Measurements from ENCODE around the gene SPATC1L. TPM values are rescaled to one million over a fixed set of nuclear protein-coding genes. Genes with fewer than 3 reads are reported as not detected.

The SPATC1L gene
- polyA plus RNA-seq, 1 donor from 2014 or later, result 20.6 TPM

GRCh38 chr21:46206163-46207005, 22.1 kb upstream of the SPATC1L start:
- Histone ChIP-seq H3F3A (ENCODE audit: insufficient read depth, low read length, poor library complexity, severe bottlenecking) (no peaks in the 10 kb centered on the region), H3K9me2 (ENCODE audit: insufficient read depth, low read length) (no peaks in the 10 kb centered on the region), H3K4me2 (ENCODE audit: low read length) (no peak overlapping the region), H3K9ac (ENCODE audit: low read length) (no peak overlapping the region), H3K9me3 (ENCODE audit: low read length) (no peaks in the 10 kb centered on the region), H3K36me3 (ENCODE audit: insufficient read depth, low read length) (no peaks in the 10 kb centered on the region), H3K27ac (ENCODE audit: low read length) (no peak overlapping the region), H3K27me3 (ENCODE audit: insufficient read depth, low read depth, low read length) (no peaks in the 10 kb centered on the region), H2AFZ (ENCODE audit: low read depth, low read length) (no peak overlapping the region), H3K79me2 (replicated peaks; ENCODE audit: insufficient read depth, low read length) (no peaks in the 10 kb centered on the region), H4K20me1 (ENCODE audit: insufficient read depth) (no peaks in the 10 kb centered on the region), H3K4me3 (ENCODE audit: low read length) (no peak overlapping the region)
- no peak for TF ChIP-seq POLR2AphosphoS5 (IDR thresholded peaks at IDR 0.05)

- Histone ChIP-seq H3K4me2 (ENCODE audit: low read length) (no peak overlapping the region), H3K79me2 (replicated peaks; ENCODE audit: insufficient read depth, low read length) (no peaks in the 10 kb centered on the region), H4K20me1 (ENCODE audit: insufficient read depth) (no peaks in the 10 kb centered on the region), H2AFZ (ENCODE audit: low read depth, low read length) (no peak overlapping the region), H3K27me3 (ENCODE audit: insufficient read depth, low read depth, low read length) (no peaks in the 10 kb centered on the region), H3K27ac (ENCODE audit: low read length) (no peak overlapping the region), H3F3A (ENCODE audit: insufficient read depth, low read length, poor library complexity, severe bottlenecking) (no peaks in the 10 kb centered on the region), H3K9me2 (ENCODE audit: insufficient read depth, low read length) (no peaks in the 10 kb centered on the region), H3K9ac (ENCODE audit: low read length) (no peak overlapping the region), H3K4me3 (ENCODE audit: low read length) (no peak overlapping the region), H3K9me3 (ENCODE audit: low read length) (no peaks in the 10 kb centered on the region), H3K36me3 (ENCODE audit: insufficient read depth, low read length) (no peaks in the 10 kb centered on the region)
- TF ChIP-seq EP300 (conservative IDR thresholded peaks at IDR 0.05; ENCODE audit: poor library complexity, severe bottlenecking) (no peak), SMC3 (conservative IDR thresholded peaks at IDR 0.05; ENCODE audit: poor library complexity) (no peak), TAF1 (IDR thresholded peaks at IDR 0.05; ENCODE audit: low read depth) (no peak), MXI1 (conservative IDR thresholded peaks at IDR 0.05; ENCODE audit: poor library complexity, severe bottlenecking) (no peak), REST (IDR thresholded peaks at IDR 0.05; ENCODE audit: borderline replicate concordance) (no peak), RAD21 (conservative IDR thresholded peaks at IDR 0.05) (no peak), POLR2AphosphoS5 (IDR thresholded peaks at IDR 0.05) (no peak)
- TF ChIP-seq, protein P1, sequence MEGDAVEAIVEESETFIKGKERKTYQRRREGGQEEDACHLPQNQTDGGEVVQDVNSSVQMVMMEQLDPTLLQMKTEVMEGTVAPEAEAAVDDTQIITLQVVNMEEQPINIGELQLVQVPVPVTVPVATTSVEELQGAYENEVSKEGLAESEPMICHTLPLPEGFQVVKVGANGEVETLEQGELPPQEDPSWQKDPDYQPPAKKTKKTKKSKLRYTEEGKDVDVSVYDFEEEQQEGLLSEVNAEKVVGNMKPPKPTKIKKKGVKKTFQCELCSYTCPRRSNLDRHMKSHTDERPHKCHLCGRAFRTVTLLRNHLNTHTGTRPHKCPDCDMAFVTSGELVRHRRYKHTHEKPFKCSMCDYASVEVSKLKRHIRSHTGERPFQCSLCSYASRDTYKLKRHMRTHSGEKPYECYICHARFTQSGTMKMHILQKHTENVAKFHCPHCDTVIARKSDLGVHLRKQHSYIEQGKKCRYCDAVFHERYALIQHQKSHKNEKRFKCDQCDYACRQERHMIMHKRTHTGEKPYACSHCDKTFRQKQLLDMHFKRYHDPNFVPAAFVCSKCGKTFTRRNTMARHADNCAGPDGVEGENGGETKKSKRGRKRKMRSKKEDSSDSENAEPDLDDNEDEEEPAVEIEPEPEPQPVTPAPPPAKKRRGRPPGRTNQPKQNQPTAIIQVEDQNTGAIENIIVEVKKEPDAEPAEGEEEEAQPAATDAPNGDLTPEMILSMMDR (IDR thresholded peaks at IDR 0.05; ENCODE audit: poor library complexity, severe bottlenecking), result no peak
These were observed 21.5 kb upstream of the SPATC1L start for GRCh38 chr21:46205766-46206162.

GRCh38 chr21:46205166-46205565, 20.9 kb upstream of the SPATC1L start:
- Histone ChIP-seq H3K4me3 (ENCODE audit: low read length) (no peak overlapping the region), H3K27me3 (ENCODE audit: insufficient read depth, low read depth, low read length) (no peaks in the 10 kb centered on the region), H3F3A (ENCODE audit: insufficient read depth, low read length, poor library complexity, severe bottlenecking) (no peaks in the 10 kb centered on the region), H3K4me2 (ENCODE audit: low read length) (no peak overlapping the region), H3K9me2 (ENCODE audit: insufficient read depth, low read length) (no peaks in the 10 kb centered on the region), H3K9me3 (ENCODE audit: low read length) (no peaks in the 10 kb centered on the region), H4K20me1 (ENCODE audit: insufficient read depth) (no peaks in the 10 kb centered on the region), H2AFZ (ENCODE audit: low read depth, low read length) (no peak overlapping the region), H3K79me2 (replicated peaks; ENCODE audit: insufficient read depth, low read length) (no peaks in the 10 kb centered on the region), H3K27ac (ENCODE audit: low read length) (no peak overlapping the region), H3K9ac (ENCODE audit: low read length) (no peak overlapping the region), H3K36me3 (ENCODE audit: insufficient read depth, low read length) (no peaks in the 10 kb centered on the region)
- TF ChIP-seq REST (IDR thresholded peaks at IDR 0.05; ENCODE audit: borderline replicate concordance) (no peak), TAF1 (IDR thresholded peaks at IDR 0.05; ENCODE audit: low read depth) (no peak), EZH2 (IDR thresholded peaks at IDR 0.05; ENCODE audit: borderline replicate concordance, insufficient read depth, low read length, poor library complexity, severe bottlenecking) (no peak), SMC3 (conservative IDR thresholded peaks at IDR 0.05; ENCODE audit: poor library complexity) (no peak), MXI1 (conservative IDR thresholded peaks at IDR 0.05; ENCODE audit: poor library complexity, severe bottlenecking) (no peak), RAD21 (conservative IDR thresholded peaks at IDR 0.05) (no peak), EP300 (conservative IDR thresholded peaks at IDR 0.05; ENCODE audit: poor library complexity, severe bottlenecking) (no peak), POLR2AphosphoS5 (IDR thresholded peaks at IDR 0.05) (no peak)
- TF ChIP-seq, protein P1 (IDR thresholded peaks at IDR 0.05; ENCODE audit: poor library complexity, severe bottlenecking), result no peak
